Loucy (cell line): Measurements from ENCODE around the gene TRIL.

ENCODE experiments used
- H2AFZ ChIP-seq: fragments of 200-600 bp; sonication (generic); 2 replicates; pipeline ENCODE4 v1.6.0; 2016; ENCODE audit warnings: antibody characterized with exemption, mild to moderate bottlenecking, low read length, moderate library complexity
- H3F3A ChIP-seq: fragments of 200-600 bp; 2 replicates; pipeline ENCODE4 v1.6.0; 2016; ENCODE audit warnings: antibody characterized with exemption, low read depth, mild to moderate bottlenecking
- H3K27me3 ChIP-seq: fragments of 200-600 bp; sonication (generic); 2 replicates; pipeline ENCODE4 v1.6.1; 2014; ENCODE audit warnings: low read length, mild to moderate bottlenecking; ENCODE audit not compliant: insufficient read depth, poor library complexity, severe bottlenecking
- H3K36me3 ChIP-seq: fragments of 200-600 bp; sonication (generic); 2 replicates; pipeline ENCODE4 v1.6.1; 2016; ENCODE audit warnings: low read length; ENCODE audit not compliant: insufficient read depth
- H3K4me1 ChIP-seq: fragments of 200-600 bp; sonication (generic); 2 replicates; pipeline ENCODE4 v1.5.1; 2014; ENCODE audit warnings: low read length, mild to moderate bottlenecking; ENCODE audit not compliant: insufficient read depth, poor library complexity, severe bottlenecking
- H3K4me2 ChIP-seq: fragments of 200-600 bp; sonication (generic); 2 replicates; pipeline ENCODE4 v1.6.0; 2014; ENCODE audit warnings: antibody characterized with exemption, low read length, low read depth, mild to moderate bottlenecking; ENCODE audit not compliant: poor library complexity, severe bottlenecking
- H3K4me3 ChIP-seq: fragments of 200-600 bp; sonication (generic); 2 replicates; pipeline ENCODE4 v1.5.1; 2014; ENCODE audit warnings: low read length, mild to moderate bottlenecking, mixed read lengths; ENCODE audit not compliant: poor library complexity, severe bottlenecking
- H3K79me2 ChIP-seq: fragments of 200-600 bp; sonication (generic); 2 replicates; pipeline ENCODE4 v1.6.1; 2014; ENCODE audit warnings: low read length; ENCODE audit not compliant: insufficient read depth
- H3K9ac ChIP-seq: fragments of 200-600 bp; sonication (generic); 2 replicates; pipeline ENCODE4 v1.6.0; 2014; ENCODE audit warnings: mild to moderate bottlenecking, low read depth, low read length, moderate library complexity; ENCODE audit not compliant: poor library complexity, severe bottlenecking
- H3K9me2 ChIP-seq: fragments of 200-600 bp; sonication (generic); replicated peaks from 2 replicates; pipeline ENCODE4 v1.6.1; 2016; ENCODE audit warnings: low read depth, low read length, mixed read lengths
- H3K9me3 ChIP-seq: fragments of 200-600 bp; sonication (generic); 2 replicates; pipeline ENCODE4 v1.6.1; 2014; ENCODE audit warnings: mild to moderate bottlenecking, antibody characterized with exemption, low read length, low read depth; ENCODE audit not compliant: insufficient read depth
- H4K20me1 ChIP-seq: fragments of 200-600 bp; sonication (generic); 2 replicates; pipeline ENCODE4 v1.6.0; 2014; ENCODE audit warnings: antibody characterized with exemption, low read length, mild to moderate bottlenecking; ENCODE audit not compliant: insufficient read depth, poor library complexity, severe bottlenecking
- EZH2phosphoT487 ChIP-seq: fragments of 200-600 bp; IDR thresholded peaks from 2 replicates; pipeline ENCODE4 v1.6.1; 2018; ENCODE audit warnings: antibody characterized with exemption, mild to moderate bottlenecking, moderate library complexity, borderline replicate concordance
- TF ChIP-seq, protein P1 (sequence below): fragments of 200-600 bp; sonication (generic); conservative IDR thresholded peaks from 2 replicates; pipeline ENCODE4 v1.5.1; 2014; ENCODE audit warnings: mild to moderate bottlenecking, antibody characterized with exemption, low read length

Gene TRIL

DNA sequence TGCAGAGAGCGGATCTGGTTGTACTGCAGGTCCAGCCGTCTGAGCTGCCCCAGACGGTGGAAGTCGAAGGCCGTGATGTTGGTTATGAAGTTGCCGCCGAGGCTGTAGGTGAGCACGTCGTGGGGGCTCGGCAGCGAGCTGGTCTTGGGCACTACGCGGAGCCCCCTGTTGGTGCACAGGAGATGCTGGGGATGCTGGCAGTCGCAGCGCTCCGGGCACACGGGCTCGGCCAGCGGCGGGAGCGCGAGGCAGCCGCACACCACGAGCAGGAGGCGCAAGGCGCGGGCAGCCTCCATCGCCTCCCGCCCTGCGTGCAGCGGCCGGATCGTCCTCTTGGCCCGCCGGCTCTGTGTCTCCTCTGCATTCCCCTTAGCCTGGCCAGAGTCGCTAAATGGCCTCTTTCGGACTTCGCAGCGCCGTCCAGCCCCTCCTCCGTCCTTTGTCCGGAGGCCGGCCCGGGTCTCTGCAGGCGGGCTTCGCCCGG lies 337 bp downstream of the TRIL start:
- Histone ChIP-seq H3K27me3 (no peaks in the 10 kb centered on the region), H3K79me2 (no peaks in the 10 kb centered on the region), H3K9me3 (no peaks in the 10 kb centered on the region), H3K9me2 (no peaks in the 10 kb centered on the region), H3K4me2 (no peak overlapping the region), H3K4me1 (peaks cover 16% of the 10 kb centered on the region), H3K4me3 (no peak overlapping the region), H4K20me1 (no peaks in the 10 kb centered on the region), H3F3A (0 out of 2 replicates have a peak, but pooled peaks cover 4% of the 10 kb centered on the region), H3K36me3 (no peaks in the 10 kb centered on the region), H2AFZ (no peak overlapping the region), H3K9ac (no peak overlapping the region)
- TF ChIP-seq EZH2phosphoT487 = no peak
- TF ChIP-seq, protein P1, sequence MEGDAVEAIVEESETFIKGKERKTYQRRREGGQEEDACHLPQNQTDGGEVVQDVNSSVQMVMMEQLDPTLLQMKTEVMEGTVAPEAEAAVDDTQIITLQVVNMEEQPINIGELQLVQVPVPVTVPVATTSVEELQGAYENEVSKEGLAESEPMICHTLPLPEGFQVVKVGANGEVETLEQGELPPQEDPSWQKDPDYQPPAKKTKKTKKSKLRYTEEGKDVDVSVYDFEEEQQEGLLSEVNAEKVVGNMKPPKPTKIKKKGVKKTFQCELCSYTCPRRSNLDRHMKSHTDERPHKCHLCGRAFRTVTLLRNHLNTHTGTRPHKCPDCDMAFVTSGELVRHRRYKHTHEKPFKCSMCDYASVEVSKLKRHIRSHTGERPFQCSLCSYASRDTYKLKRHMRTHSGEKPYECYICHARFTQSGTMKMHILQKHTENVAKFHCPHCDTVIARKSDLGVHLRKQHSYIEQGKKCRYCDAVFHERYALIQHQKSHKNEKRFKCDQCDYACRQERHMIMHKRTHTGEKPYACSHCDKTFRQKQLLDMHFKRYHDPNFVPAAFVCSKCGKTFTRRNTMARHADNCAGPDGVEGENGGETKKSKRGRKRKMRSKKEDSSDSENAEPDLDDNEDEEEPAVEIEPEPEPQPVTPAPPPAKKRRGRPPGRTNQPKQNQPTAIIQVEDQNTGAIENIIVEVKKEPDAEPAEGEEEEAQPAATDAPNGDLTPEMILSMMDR = no peak

GRCh38 chr7:28957064-28957750 lies 923 bp downstream of the TRIL start:
- Histone ChIP-seq H3K9ac (no peak overlapping the region), H3K4me1 (peaks cover 16% of the 10 kb centered on the region), H3K9me2 (no peaks in the 10 kb centered on the region), H2AFZ (no peak overlapping the region), H4K20me1 (no peaks in the 10 kb centered on the region), H3K27me3 (no peaks in the 10 kb centered on the region), H3F3A (0 out of 2 replicates have a peak, but pooled peaks cover 4% of the 10 kb centered on the region), H3K9me3 (no peaks in the 10 kb centered on the region), H3K4me2 (no peak overlapping the region), H3K36me3 (no peaks in the 10 kb centered on the region), H3K4me3 (no peak overlapping the region), H3K79me2 (no peaks in the 10 kb centered on the region)
- TF ChIP-seq, protein P1 = no peak
- TF ChIP-seq EZH2phosphoT487 = no peak

- no peak overlapping the region for H3K4me2 ChIP-seq
- H3K9me2 ChIP-seq = no peaks in the 10 kb centered on the region
- no peaks in the 10 kb centered on the region for H4K20me1 ChIP-seq
- H3K36me3 ChIP-seq = no peaks in the 10 kb centered on the region
- H3K79me2 ChIP-seq = no peaks in the 10 kb centered on the region
- peaks cover 16% of the 10 kb centered on the region for H3K4me1 ChIP-seq
- TF ChIP-seq, protein P1 = peak; percentile 42
- no peak for TF ChIP-seq EZH2phosphoT487
- no peaks in the 10 kb centered on the region for H3K9me3 ChIP-seq
- no peak overlapping the region for H3K4me3 ChIP-seq
- H3K27me3 ChIP-seq = no peaks in the 10 kb centered on the region
- 0 out of 2 replicates have a peak, but pooled peaks cover 4% of the 10 kb centered on the region for H3F3A ChIP-seq
- no peak overlapping the region for H2AFZ ChIP-seq
- no peak overlapping the region for H3K9ac ChIP-seq
Measured at GRCh38 chr7:28956608-28957063, 1.5 kb downstream of the TRIL start.
